HepG2 (cell line): ENCODE data around the gene RBM8A. TPM values are rescaled to one million over a fixed set of nuclear protein-coding genes. Genes with fewer than 3 reads are reported as not detected.

Experiments
- ASH2L ChIP-seq: fragments of 300-600, 200-600 bp; sonication (generic); IDR thresholded peaks from 2 replicates; pipeline ENCODE4 v1.7.0; 2017; ENCODE audit warnings: low read depth, mild to moderate bottlenecking, moderate library complexity, mixed read lengths, low read length; ENCODE audit not compliant: insufficient read length
- CREB1 ChIP-seq, 2 experiments: fragments of 450-650 bp in 1 of 2; IDR thresholded peaks; 2 replicates each; pipeline ENCODE4 v1.6.1; 2016 to 2017; ENCODE audit warnings: control low read depth in 1 of 2, mild to moderate bottlenecking in 1 of 2, missing compliant biosample characterization in 1 of 2, missing genetic modification characterization in 1 of 2
- HDAC2 ChIP-seq: sonication (generic); formaldehyde crosslinking; IDR thresholded peaks from 2 replicates; pipeline ENCODE4 v1.4.0; 2020; ENCODE audit warnings: missing genetic modification reagents
- KDM4B ChIP-seq: sonication (generic); formaldehyde crosslinking; IDR thresholded peaks from 2 replicates; pipeline ENCODE4 v1.4.0; 2020; ENCODE audit warnings: missing genetic modification reagents
- LCORL ChIP-seq, 2 experiments: fragments of 450-650 bp in 1 of 2; sonication (generic) in 1 of 2; formaldehyde crosslinking in 1 of 2; IDR thresholded peaks; 2 replicates each; pipeline versions ENCODE4 v1.5.0 to v1.6.1; 2017 to 2020; ENCODE audit warnings: antibody characterized with exemption in 1 of 2, missing genetic modification reagents in 1 of 2
- MED1 ChIP-seq: sonication (generic); formaldehyde crosslinking; IDR thresholded peaks from 2 replicates; pipeline ENCODE4 v1.4.0; 2020; ENCODE audit warnings: missing genetic modification reagents
- MLLT10 ChIP-seq: sonication (generic); formaldehyde crosslinking; IDR thresholded peaks from 2 replicates; pipeline ENCODE4 v1.4.0; 2020; ENCODE audit warnings: missing genetic modification reagents
- NCOA1 ChIP-seq: sonication (generic); formaldehyde crosslinking; IDR thresholded peaks from 2 replicates; pipeline ENCODE4 v1.9.0; 2021; ENCODE audit warnings: missing genetic modification reagents
- NONO ChIP-seq, 2 experiments: fragments of 450-650 bp in 1 of 2; sonication (generic) in 1 of 2; formaldehyde crosslinking in 1 of 2; IDR thresholded peaks in 1 of 2; conservative IDR thresholded peaks in 1 of 2; 2 replicates each; pipeline versions ENCODE4 v1.6.1 to v1.8.0; 2017 to 2022; ENCODE audit warnings: mild to moderate bottlenecking in 1 of 2, missing genetic modification reagents in 1 of 2, moderate library complexity in 1 of 2
- RXRB ChIP-seq: IDR thresholded peaks from 2 replicates; pipeline ENCODE4 v1.6.1; 2016; ENCODE audit warnings: borderline replicate concordance, missing genetic modification reagents, missing compliant biosample characterization
- SP4 ChIP-seq: sonication (generic); formaldehyde crosslinking; IDR thresholded peaks from 2 replicates; pipeline ENCODE4 v1.8.1; 2023; ENCODE audit warnings: mild to moderate bottlenecking, missing genetic modification reagents
- ZBTB3 ChIP-seq: sonication (generic); formaldehyde crosslinking; IDR thresholded peaks from 2 replicates; pipeline ENCODE4 v1.4.0; 2020; ENCODE audit warnings: low read depth, mild to moderate bottlenecking, moderate library complexity, missing genetic modification reagents, borderline replicate concordance
- ZFP37 ChIP-seq: sonication (generic); formaldehyde crosslinking; IDR thresholded peaks from 2 replicates; pipeline ENCODE4 v1.4.0; 2020; ENCODE audit warnings: missing genetic modification reagents, borderline replicate concordance
- ZIK1 ChIP-seq: sonication (generic); formaldehyde crosslinking; IDR thresholded peaks from 2 replicates; pipeline ENCODE4 v1.5.0; 2020; ENCODE audit warnings: mild to moderate bottlenecking, low read depth, missing genetic modification reagents, borderline replicate concordance
- ZNF20 ChIP-seq: sonication (generic); formaldehyde crosslinking; IDR thresholded peaks from 2 replicates; pipeline ENCODE4 v1.4.0; 2020; ENCODE audit warnings: mild to moderate bottlenecking, moderate library complexity, missing genetic modification reagents
- ZNF296 ChIP-seq: sonication (generic); formaldehyde crosslinking; conservative IDR thresholded peaks from 2 replicates; pipeline ENCODE4 v1.5.0; 2020; ENCODE audit warnings: mild to moderate bottlenecking, missing genetic modification reagents
- ZNF383 ChIP-seq: sonication (generic); formaldehyde crosslinking; IDR thresholded peaks from 2 replicates; pipeline ENCODE4 v1.4.0; 2020; ENCODE audit warnings: missing genetic modification reagents, mild to moderate bottlenecking, borderline replicate concordance
- ZSCAN30 ChIP-seq: sonication (generic); formaldehyde crosslinking; IDR thresholded peaks from 2 replicates; pipeline ENCODE4 v1.5.0; 2020; ENCODE audit warnings: mild to moderate bottlenecking, missing genetic modification reagents
- ZSCAN31 ChIP-seq: sonication (generic); formaldehyde crosslinking; IDR thresholded peaks from 2 replicates; pipeline ENCODE4 v1.5.0; 2020; ENCODE audit warnings: low read depth, mild to moderate bottlenecking, missing genetic modification reagents
- polyA plus RNA-seq, 8 experiments: library from polyadenylated mRNA; depleted of rRNA in 3 of 8; stranded (reverse) in 7 of 8; unstranded in 1 of 8; fragments of >200 nt; fragmentation: Illumina TruSeq in 4 of 8; extraction: Trizol in 4 of 8; gene quantifications; 2 replicates each; pipeline versions ENCODE4 v1.2.1 to v1.2.3, GENCODE V29; 2011 to 2016; ENCODE audit warnings: low read depth in 4 of 8, missing spikeins in 1 of 8, mixed read lengths in 1 of 8; ENCODE audit not compliant: insufficient read depth in 1 of 8
- total RNA-seq, 5 experiments: library from RNA; depleted of rRNA; stranded (reverse); fragments of >200 nt; fragmentation: Illumina TruSeq; extraction: Trizol; gene quantifications; 2 replicates each; pipeline ENCODE4 v1.2.3, GENCODE V29; 2016; ENCODE audit warnings: low read depth in 1 of 5
- TF ChIP-seq, protein P1 (sequence below): sonication (generic); IDR thresholded peaks from 2 replicates; pipeline ENCODE4 v1.6.1; 2016; ENCODE audit warnings: low read depth, borderline replicate concordance
- TF ChIP-seq, protein P2 (sequence below): sonication (generic); formaldehyde crosslinking; IDR thresholded peaks from 2 replicates; pipeline ENCODE4 v1.8.0; 2022; ENCODE audit warnings: missing genetic modification reagents, mild to moderate bottlenecking, moderate library complexity, borderline replicate concordance
- TF ChIP-seq, protein P3 (sequence below): sonication (generic); formaldehyde crosslinking; conservative IDR thresholded peaks from 2 replicates; pipeline ENCODE4 v1.8.0; 2022; ENCODE audit warnings: missing genetic modification reagents
- TF ChIP-seq, protein P4 (sequence below): sonication (generic); formaldehyde crosslinking; conservative IDR thresholded peaks from 2 replicates; pipeline ENCODE4 v1.4.0; 2020; ENCODE audit warnings: missing genetic modification reagents

Gene RBM8A
- total and polyA plus RNA-seq, 2 of the 13 experiments (the other 11 are each of a cell fraction or from before 2014, with no cell fraction given) = 106 to 162 TPM

DNA sequence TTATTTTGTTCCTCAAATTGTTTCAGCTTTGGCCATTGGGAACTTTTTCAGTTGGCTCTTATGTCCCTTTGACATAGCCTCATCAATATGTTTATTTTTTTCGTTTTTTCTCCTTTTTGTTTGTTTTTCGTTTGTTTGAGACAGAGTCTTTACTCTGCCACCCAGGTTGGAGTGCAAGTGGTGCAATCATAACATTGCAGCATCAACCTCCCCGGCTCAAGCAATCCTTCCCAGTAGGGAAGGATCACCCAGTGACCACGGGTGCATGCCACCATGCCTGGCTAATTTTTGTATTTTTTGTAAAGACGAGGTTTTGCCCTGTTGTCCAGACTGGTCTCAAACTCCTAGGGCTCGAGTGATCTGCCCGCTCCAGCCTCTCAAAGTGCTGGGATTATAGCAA is 45.3 kb upstream of the RBM8A start (continued):
- TF ChIP-seq ZNF383 = no peak
- TF ChIP-seq, protein P1, sequence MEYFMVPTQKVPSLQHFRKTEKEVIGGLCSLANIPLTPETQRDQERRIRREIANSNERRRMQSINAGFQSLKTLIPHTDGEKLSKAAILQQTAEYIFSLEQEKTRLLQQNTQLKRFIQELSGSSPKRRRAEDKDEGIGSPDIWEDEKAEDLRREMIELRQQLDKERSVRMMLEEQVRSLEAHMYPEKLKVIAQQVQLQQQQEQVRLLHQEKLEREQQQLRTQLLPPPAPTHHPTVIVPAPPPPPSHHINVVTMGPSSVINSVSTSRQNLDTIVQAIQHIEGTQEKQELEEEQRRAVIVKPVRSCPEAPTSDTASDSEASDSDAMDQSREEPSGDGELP = no peak
- TF ChIP-seq SP4 (CRISPR knock-in tag) = no peak
- peak; percentile 40; the same call in 1 of the 2 replicates for TF ChIP-seq MED1 (CRISPR knock-in tag)
- TF ChIP-seq RXRB (CRISPR knock-in tag) = peak; percentile 62
- no peak for TF ChIP-seq MLLT10 (CRISPR knock-in tag)
- no peak for TF ChIP-seq ZSCAN31 (CRISPR knock-in tag)
- TF ChIP-seq, protein P2, sequence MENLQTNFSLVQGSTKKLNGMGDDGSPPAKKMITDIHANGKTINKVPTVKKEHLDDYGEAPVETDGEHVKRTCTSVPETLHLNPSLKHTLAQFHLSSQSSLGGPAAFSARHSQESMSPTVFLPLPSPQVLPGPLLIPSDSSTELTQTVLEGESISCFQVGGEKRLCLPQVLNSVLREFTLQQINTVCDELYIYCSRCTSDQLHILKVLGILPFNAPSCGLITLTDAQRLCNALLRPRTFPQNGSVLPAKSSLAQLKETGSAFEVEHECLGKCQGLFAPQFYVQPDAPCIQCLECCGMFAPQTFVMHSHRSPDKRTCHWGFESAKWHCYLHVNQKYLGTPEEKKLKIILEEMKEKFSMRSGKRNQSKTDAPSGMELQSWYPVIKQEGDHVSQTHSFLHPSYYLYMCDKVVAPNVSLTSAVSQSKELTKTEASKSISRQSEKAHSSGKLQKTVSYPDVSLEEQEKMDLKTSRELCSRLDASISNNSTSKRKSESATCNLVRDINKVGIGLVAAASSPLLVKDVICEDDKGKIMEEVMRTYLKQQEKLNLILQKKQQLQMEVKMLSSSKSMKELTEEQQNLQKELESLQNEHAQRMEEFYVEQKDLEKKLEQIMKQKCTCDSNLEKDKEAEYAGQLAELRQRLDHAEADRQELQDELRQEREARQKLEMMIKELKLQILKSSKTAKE (CRISPR knock-in tag) = no peak
- no peak for TF ChIP-seq ZIK1
- no peak for TF ChIP-seq ZNF296 (CRISPR knock-in tag)
- TF ChIP-seq CREB1 (IDR thresholded peaks at IDR 0.05) = no peak
- peak; percentile 25; the same call in 1 of the 2 replicates for TF ChIP-seq CREB1 (CRISPR knock-in tag; IDR thresholded peaks at IDR 0.05)
- TF ChIP-seq NONO (IDR thresholded peaks at IDR 0.05) = no peak
- no peak for TF ChIP-seq NONO (CRISPR knock-in tag; conservative IDR thresholded peaks at IDR 0.05)
- no peak for TF ChIP-seq NCOA1
- no peak for TF ChIP-seq KDM4B (CRISPR knock-in tag)
- TF ChIP-seq ZNF20 = no peak
- TF ChIP-seq, protein P3, sequence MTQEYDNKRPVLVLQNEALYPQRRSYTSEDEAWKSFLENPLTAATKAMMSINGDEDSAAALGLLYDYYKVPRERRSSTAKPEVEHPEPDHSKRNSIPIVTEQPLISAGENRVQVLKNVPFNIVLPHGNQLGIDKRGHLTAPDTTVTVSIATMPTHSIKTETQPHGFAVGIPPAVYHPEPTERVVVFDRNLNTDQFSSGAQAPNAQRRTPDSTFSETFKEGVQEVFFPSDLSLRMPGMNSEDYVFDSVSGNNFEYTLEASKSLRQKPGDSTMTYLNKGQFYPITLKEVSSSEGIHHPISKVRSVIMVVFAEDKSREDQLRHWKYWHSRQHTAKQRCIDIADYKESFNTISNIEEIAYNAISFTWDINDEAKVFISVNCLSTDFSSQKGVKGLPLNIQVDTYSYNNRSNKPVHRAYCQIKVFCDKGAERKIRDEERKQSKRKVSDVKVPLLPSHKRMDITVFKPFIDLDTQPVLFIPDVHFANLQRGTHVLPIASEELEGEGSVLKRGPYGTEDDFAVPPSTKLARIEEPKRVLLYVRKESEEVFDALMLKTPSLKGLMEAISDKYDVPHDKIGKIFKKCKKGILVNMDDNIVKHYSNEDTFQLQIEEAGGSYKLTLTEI (CRISPR knock-in tag) = no peak
- peak; percentile 66 for TF ChIP-seq HDAC2
- TF ChIP-seq, protein P4, sequence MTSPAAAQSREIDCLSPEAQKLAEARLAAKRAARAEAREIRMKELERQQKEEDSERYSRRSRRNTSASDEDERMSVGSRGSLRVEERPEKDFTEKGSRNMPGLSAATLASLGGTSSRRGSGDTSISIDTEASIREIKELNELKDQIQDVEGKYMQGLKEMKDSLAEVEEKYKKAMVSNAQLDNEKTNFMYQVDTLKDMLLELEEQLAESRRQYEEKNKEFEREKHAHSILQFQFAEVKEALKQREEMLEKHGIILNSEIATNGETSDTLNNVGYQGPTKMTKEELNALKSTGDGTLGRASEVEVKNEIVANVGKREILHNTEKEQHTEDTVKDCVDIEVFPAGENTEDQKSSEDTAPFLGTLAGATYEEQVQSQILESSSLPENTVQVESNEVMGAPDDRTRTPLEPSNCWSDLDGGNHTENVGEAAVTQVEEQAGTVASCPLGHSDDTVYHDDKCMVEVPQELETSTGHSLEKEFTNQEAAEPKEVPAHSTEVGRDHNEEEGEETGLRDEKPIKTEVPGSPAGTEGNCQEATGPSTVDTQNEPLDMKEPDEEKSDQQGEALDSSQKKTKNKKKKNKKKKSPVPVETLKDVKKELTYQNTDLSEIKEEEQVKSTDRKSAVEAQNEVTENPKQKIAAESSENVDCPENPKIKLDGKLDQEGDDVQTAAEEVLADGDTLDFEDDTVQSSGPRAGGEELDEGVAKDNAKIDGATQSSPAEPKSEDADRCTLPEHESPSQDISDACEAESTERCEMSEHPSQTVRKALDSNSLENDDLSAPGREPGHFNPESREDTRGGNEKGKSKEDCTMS = no peak
- no peak for TF ChIP-seq LCORL (IDR thresholded peaks at IDR 0.05)
- TF ChIP-seq LCORL (CRISPR knock-in tag; IDR thresholded peaks at IDR 0.05) = peak; percentile 52; the same call in 1 of the 2 replicates
- TF ChIP-seq ASH2L = no peak
- no peak for TF ChIP-seq ZSCAN30 (CRISPR knock-in tag)
- TF ChIP-seq ZFP37 (CRISPR knock-in tag) = no peak
- no peak for TF ChIP-seq ZBTB3 (CRISPR knock-in tag)
